PC-3 (cell line): ENCODE results near the gene UBXN1. TPM values are rescaled to one million over a fixed set of nuclear protein-coding genes. Genes with fewer than 3 reads are reported as not detected.

Experiments used
- ATAC-seq: fragments of 200-7000 bp; cut with Tn5 transposase; 2 replicates; pipeline ENCODE4 v1.9.1; 2020; ENCODE audit warnings: mild to moderate bottlenecking, moderate library complexity
- BruUV-seq: library from RNA; stranded (reverse); fragments of 400-500 nt; replicated peaks from 2 replicates; lab custom pipeline; 2021; lab: Mats Ljungman, UMichigan
- CTCF ChIA-PET: fragments of 300-600 bp; sonication (Branson Sonifier 250); formaldehyde crosslinking; loops from one replicate; lab custom pipeline; 2022; ENCODE audit warnings: antibody characterized with exemption; lab: Charles Lee
- POLR2A ChIA-PET: fragments of 300-600 bp; sonication (Branson Sonifier 250); formaldehyde crosslinking; loops from one replicate; lab custom pipeline; 2022; ENCODE audit warnings: antibody characterized with exemption; ENCODE audit not compliant: unreplicated experiment; lab: Charles Lee
- DNase-seq: peaks from one replicate; pipeline ENCODE4 v3.0.0-alpha.2; 2015
- H2AFZ ChIP-seq: fragments of 300-600 bp; sonication (generic); 2 replicates; pipeline ENCODE4 v1.6.0; 2016; ENCODE audit warnings: antibody characterized with exemption, low read length
- H3F3A ChIP-seq: fragments of 300-600 bp; sonication (generic); one replicate; pipeline ENCODE4 v1.6.0; 2017; ENCODE audit warnings: antibody characterized with exemption, low read length, control low read depth, mild to moderate bottlenecking; ENCODE audit not compliant: unreplicated experiment
- H3K27ac ChIP-seq: fragments of 300-600 bp; sonication (generic); 2 replicates; pipeline ENCODE4 v1.5.1; 2016; ENCODE audit warnings: mild to moderate bottlenecking, low read length
- H3K27me3 ChIP-seq: fragments of 300-600 bp; sonication (generic); 2 replicates; pipeline ENCODE4 v1.6.1; 2016; ENCODE audit warnings: low read length, mixed read lengths
- H3K36me3 ChIP-seq: fragments of 300-600 bp; sonication (generic); 2 replicates; pipeline ENCODE4 v1.6.1; 2016; ENCODE audit warnings: low read depth, mixed run types, low read length, mixed read lengths
- H3K4me1 ChIP-seq: fragments of 300-600 bp; sonication (generic); 2 replicates; pipeline ENCODE4 v1.5.1; 2016; ENCODE audit warnings: low read length; ENCODE audit not compliant: insufficient read depth
- H3K4me2 ChIP-seq: fragments of 300-600 bp; sonication (generic); 2 replicates; pipeline ENCODE4 v1.6.0; 2016; ENCODE audit warnings: low read length
- H3K4me3 ChIP-seq: fragments of 300-600 bp; sonication (generic); 2 replicates; pipeline ENCODE4 v1.5.1; 2016; ENCODE audit warnings: mild to moderate bottlenecking, low read length, mixed read lengths
- H3K79me2 ChIP-seq: fragments of 300-600 bp; sonication (generic); 2 replicates; pipeline ENCODE4 v1.6.1; 2017; ENCODE audit warnings: low read length, mixed read lengths
- H3K9ac ChIP-seq: fragments of 300-600 bp; sonication (generic); 2 replicates; pipeline ENCODE4 v1.6.0; 2016; ENCODE audit warnings: mild to moderate bottlenecking, low read length
- H3K9me2 ChIP-seq: fragments of 300-600 bp; sonication (generic); replicated peaks from 2 replicates; pipeline ENCODE4 v1.6.1; 2016; ENCODE audit warnings: mixed run types, low read length, mixed read lengths
- H3K9me3 ChIP-seq: fragments of 300-600 bp; sonication (generic); 2 replicates; pipeline ENCODE4 v1.6.1; 2016; ENCODE audit warnings: low read length, mixed read lengths
- H4K20me1 ChIP-seq: fragments of 300-600 bp; sonication (generic); 2 replicates; pipeline ENCODE4 v1.6.1; 2016; ENCODE audit warnings: low read length, mixed read lengths
- CTCF ChIP-seq: fragments of 300-600 bp; sonication (generic); conservative IDR thresholded peaks from 2 replicates; pipeline ENCODE4 v1.5.1; 2017; ENCODE audit warnings: antibody characterized with exemption, low read depth, mild to moderate bottlenecking, low read length
- EZH2 ChIP-seq: fragments of 300-600 bp; sonication (generic); IDR thresholded peaks from one replicate; pipeline ENCODE4 v1.6.1; 2017; ENCODE audit warnings: antibody characterized with exemption, mild to moderate bottlenecking, low read length; ENCODE audit not compliant: unreplicated experiment
- EZH2phosphoT487 ChIP-seq: fragments of 300-600 bp; sonication (generic); IDR thresholded peaks from 2 replicates; pipeline ENCODE4 v1.6.1; 2018; ENCODE audit warnings: mild to moderate bottlenecking, antibody characterized with exemption, low read length, borderline replicate concordance
- intact Hi-C: fragments of 100-400 bp; cut with micrococcal nuclease; formaldehyde crosslinking; loops from 2 replicates; pipeline ENCODE4 v1.9.0; 2023
- total RNA-seq: library from RNA; depleted of rRNA; stranded (reverse); fragments of >200 nt; gene quantifications from 2 replicates; pipeline ENCODE4 v1.2.3, GENCODE V29; 2014

UBXN1 gene
- total RNA-seq, 1 experiment from 2014 or later, result 190 TPM

GRCh38 chr11:62666259-62666926, 12.5 kb downstream of the UBXN1 start:
- TF ChIP-seq CTCF (no peak), EZH2 (no peak), EZH2phosphoT487 (no peak)
- Histone ChIP-seq H3K79me2 (peaks cover 72% of the 10 kb centered on the region), H3F3A (peaks cover 13% of the 10 kb centered on the region), H3K27ac (peak overlapping the region; percentile 30), H3K9me2 (no peaks in the 10 kb centered on the region), H2AFZ (no peak overlapping the region), H3K4me3 (peak overlapping the region; percentile 98), H3K27me3 (no peaks in the 10 kb centered on the region), H4K20me1 (peaks cover 14% of the 10 kb centered on the region; the same call in 1 of the 2 replicates), H3K4me1 (peaks cover 35% of the 10 kb centered on the region), H3K9ac (peak overlapping the region; percentile 92), H3K36me3 (peaks cover 16% of the 10 kb centered on the region), H3K9me3 (no peaks in the 10 kb centered on the region), H3K4me2 (peak overlapping the region; percentile 93)
- POLR2A ChIA-PET, result interaction anchor here (0.6 to 2.1 kb wide), 2 partner anchors 11 to 96 kb away, joined by 5 to 11 read pairs; no protein-coding TSS in a partner anchor
- intact Hi-C loops, result no loop called here
- BruUV-seq, result no TSS peak
- CTCF ChIA-PET, result interaction anchor here (0.5 to 1.7 kb wide), 2 partner anchors 15 to 121 kb away, joined by 4 to 6 read pairs; partner anchors contain the start of gene TMEM179B
- DNase-seq, result no peak
- no peak for ATAC-seq

DNA sequence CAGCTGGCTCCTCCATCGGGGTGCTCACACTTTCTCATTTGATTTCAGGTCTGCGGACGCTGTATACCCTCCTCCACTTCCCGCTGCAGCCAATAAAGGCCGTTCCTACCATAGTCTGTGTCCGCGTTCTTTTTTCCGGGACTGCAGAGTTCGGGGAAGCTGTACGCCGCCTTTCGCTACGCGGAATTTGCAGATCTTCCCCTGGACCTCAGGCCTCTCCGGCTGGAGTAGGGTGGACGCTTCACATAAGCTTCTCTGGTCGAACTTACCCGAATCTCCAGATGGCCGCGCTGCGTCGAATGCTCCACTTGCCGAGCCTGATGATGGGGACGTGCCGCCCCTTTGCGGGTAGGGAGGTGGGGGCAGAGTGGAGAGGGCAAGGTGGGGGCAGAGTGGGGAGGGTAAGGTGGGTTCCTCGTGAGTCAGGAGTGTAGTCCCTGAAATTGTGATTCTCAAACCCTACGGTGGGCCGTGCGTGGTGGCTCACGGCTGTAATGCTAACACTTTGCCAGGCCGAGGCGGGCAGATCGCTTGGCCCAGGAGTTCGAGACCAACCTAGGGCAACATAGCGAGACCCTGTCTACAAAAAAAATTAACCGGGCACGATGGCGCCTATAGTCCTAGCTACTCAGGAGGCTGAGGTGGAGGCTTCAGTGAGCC, 13.1 kb downstream of the UBXN1 start:
- Histone ChIP-seq H3K9me2 (no peaks in the 10 kb centered on the region), H3K4me1 (peaks cover 32% of the 10 kb centered on the region), H3K9me3 (no peaks in the 10 kb centered on the region), H3K27ac (peak overlapping the region; percentile 30), H2AFZ (no peak overlapping the region), H3K4me3 (peak overlapping the region; percentile 98), H4K20me1 (peaks cover 14% of the 10 kb centered on the region; the same call in 1 of the 2 replicates), H3K79me2 (peaks cover 65% of the 10 kb centered on the region), H3K27me3 (no peaks in the 10 kb centered on the region), H3K36me3 (peaks cover 16% of the 10 kb centered on the region), H3K4me2 (peak overlapping the region; percentile 93), H3F3A (peaks cover 13% of the 10 kb centered on the region), H3K9ac (peak overlapping the region; percentile 92)
- no TSS peak for BruUV-seq
- no peak for DNase-seq
- ChIA-PET POLR2A (interaction anchor here (0.6 to 2.1 kb wide), 15 partner anchors 9 to 216 kb away, joined by 3 to 22 read pairs (median 6); partner anchors contain the start of genes EEF1G, INTS5, MTA2 and TUT1), CTCF (interaction anchor here (1.1 to 1.7 kb wide), 3 partner anchors 15 to 54 kb away, joined by 3 to 6 read pairs (median 6); partner anchors contain the start of gene B3GAT3)
- TF ChIP-seq CTCF, result no peak
- no peak for TF ChIP-seq EZH2phosphoT487
- TF ChIP-seq EZH2, result no peak
- peak; percentile 16 for ATAC-seq
- intact Hi-C loops, result no loop called here
